Fibroblast of mammary gland (primary cell): ENCODE data around the gene TMEM45A.
A peak's percentile ranks its signal among the peaks of the same experiment; 100 is the strongest.

ENCODE experiments used
- DNase-seq: peaks from one replicate; pipeline ENCODE4 v3.0.0-alpha.2; 2010; ENCODE audit warnings: low read depth
- H3K4me3 ChIP-seq: 2 replicates; pipeline ENCODE4 v1.5.1; 2011; ENCODE audit warnings: low read depth, mild to moderate bottlenecking, low read length, moderate library complexity; ENCODE audit not compliant: control insufficient read depth
- CTCF ChIP-seq: conservative IDR thresholded peaks from 2 replicates; pipeline ENCODE4 v1.5.1; 2011; ENCODE audit warnings: low read depth, low read length, inconsistent platforms; ENCODE audit not compliant: control insufficient read depth, insufficient read depth

TMEM45A gene

GRCh38 chr3:100613721-100614390 is 121.4 kb downstream of the TMEM45A start:
- no peak for TF ChIP-seq CTCF
- DNase-seq = no peak
- no peak overlapping the region for H3K4me3 ChIP-seq

- no peak for TF ChIP-seq CTCF
- no peak overlapping the region for H3K4me3 ChIP-seq
- DNase-seq = no peak
These were observed 122.5 kb downstream of the TMEM45A start for GRCh38 chr3:100614941-100615340.

- no peak for TF ChIP-seq CTCF
- DNase-seq = peak; percentile 55
- H3K4me3 ChIP-seq = no peak overlapping the region
These were observed 123.3 kb downstream of the TMEM45A start for GRCh38 chr3:100615684-100616083.

- DNase-seq = no peak
- no peak for TF ChIP-seq CTCF
- no peak overlapping the region for H3K4me3 ChIP-seq
These were observed 128.8 kb downstream of the TMEM45A start for GRCh38 chr3:100621251-100621650.
